GM21515 (cell line): ENCODE measurements around the gene GRIN2B.

Experiments
- ATAC-seq: cut with Tn5 transposase; IDR thresholded peaks from one replicate; pipeline ENCODE4 v1.9.1; 2021; ENCODE audit not compliant: unreplicated experiment

The GRIN2B gene

GRCh38 chr12:13981296-13981962 is at the start of gene GRIN2B:
Gene GRIN2B, minus strand, starts transcription at chr12:13981602. Its CDS starts 115,394 bp downstream, at chr12:13866208.
- no peak for ATAC-seq

GRCh38 chr12:14026537-14026936 is 45.1 kb upstream of the GRIN2B start:
- ATAC-seq: no peak

- no peak for ATAC-seq
These were observed 43.2 kb upstream of the GRIN2B start for GRCh38 chr12:14024591-14024990.

GRCh38 chr12:14018080-14018479 is 36.7 kb upstream of the GRIN2B start:
- ATAC-seq: no peak

- ATAC-seq: no peak
These were observed 29.6 kb upstream of the GRIN2B start for GRCh38 chr12:14010989-14011388.

GRCh38 chr12:14007639-14008038 is 26.2 kb upstream of the GRIN2B start:
- no peak for ATAC-seq

- no peak for ATAC-seq
These were observed 11.2 kb upstream of the GRIN2B start for GRCh38 chr12:13992585-13992984.

GRCh38 chr12:13992106-13992505 is 10.7 kb upstream of the GRIN2B start:
- no peak for ATAC-seq

- ATAC-seq: no peak
These were observed 4.6 kb upstream of the GRIN2B start for GRCh38 chr12:13986031-13986430.

- no peak for ATAC-seq
These were observed 588 bp upstream of the GRIN2B start for GRCh38 chr12:13981990-13982389.

GRCh38 chr12:13980538-13981295 is 685 bp downstream of the GRIN2B start:
- no peak for ATAC-seq

- ATAC-seq: no peak
These were observed 1.5 kb downstream of the GRIN2B start for GRCh38 chr12:13979772-13980378.

GRCh38 chr12:13978876-13979275 is 2.5 kb downstream of the GRIN2B start:
- ATAC-seq: no peak

GRCh38 chr12:13976880-13977279 is 4.5 kb downstream of the GRIN2B start:
- ATAC-seq: no peak

- no peak for ATAC-seq
These were observed 5.3 kb downstream of the GRIN2B start for GRCh38 chr12:13976028-13976584.

- no peak for ATAC-seq
These were observed 7.4 kb downstream of the GRIN2B start for GRCh38 chr12:13973996-13974395.

- ATAC-seq: no peak
These were observed 10.6 kb downstream of the GRIN2B start for GRCh38 chr12:13970803-13971202.

GRCh38 chr12:13968281-13968680 is 13.1 kb downstream of the GRIN2B start:
- ATAC-seq: no peak

GRCh38 chr12:13964666-13965065 is 16.7 kb downstream of the GRIN2B start:
- ATAC-seq: no peak

- ATAC-seq: no peak
These were observed 18.7 kb downstream of the GRIN2B start for GRCh38 chr12:13962699-13963098.

GRCh38 chr12:13961971-13962370 is 19.4 kb downstream of the GRIN2B start:
- ATAC-seq: no peak
